K562 (cell line): ENCODE measurements around the gene SURF6. TPM values are rescaled to one million over a fixed set of nuclear protein-coding genes. Genes with fewer than 3 reads are reported as not detected.

Experiments
- ATF7 ChIP-seq: fragments of 450-650 bp; IDR thresholded peaks from 2 replicates; pipeline ENCODE4 v1.7.1; 2014; ENCODE audit warnings: mild to moderate bottlenecking, moderate library complexity
- CTBP1 ChIP-seq: fragments of 450-650 bp; IDR thresholded peaks from 2 replicates; pipeline ENCODE4 v1.6.1; 2016; ENCODE audit warnings: borderline replicate concordance
- EP400 ChIP-seq: fragments of 450-650 bp; IDR thresholded peaks from 2 replicates; pipeline ENCODE4 v1.6.1; 2017; ENCODE audit warnings: antibody characterized with exemption, mild to moderate bottlenecking, moderate library complexity
- FOSL1 ChIP-seq: fragments of 200-800 bp; sonication (Bioruptor generic); conservative IDR thresholded peaks from 2 replicates; pipeline ENCODE4 v1.6.1; 2016; ENCODE audit warnings: missing genetic modification characterization, missing compliant biosample characterization
- HDAC2 ChIP-seq: fragments of 450-650 bp; IDR thresholded peaks from 2 replicates; pipeline ENCODE4 v1.6.1; 2016; ENCODE audit warnings: mild to moderate bottlenecking
- PCBP2 ChIP-seq: fragments of 200-400 bp; formaldehyde crosslinking; IDR thresholded peaks from 2 replicates; pipeline ENCODE4 v1.6.1; 2018; ENCODE audit warnings: low read length, low read depth, mild to moderate bottlenecking, moderate library complexity; ENCODE audit not compliant: poor library complexity, severe bottlenecking
- SOX6 ChIP-seq: fragments of 450-650 bp; IDR thresholded peaks from 2 replicates; pipeline ENCODE4 v1.6.1; 2014; ENCODE audit warnings: mild to moderate bottlenecking
- polyA plus RNA-seq, 8 experiments: library from polyadenylated mRNA; depleted of rRNA in 4 of 8; stranded (reverse) in 5 of 8; unstranded in 3 of 8; fragments of >200 nt; fragmentation: Nextera tagmentation in 2 of 8; fragmentation: Illumina TruSeq in 1 of 8; extraction: Ambion mirVana in 2 of 8; extraction: Trizol in 1 of 8; gene quantifications; 2 replicates each; pipeline versions ENCODE4 v1.2.1 to v1.2.3, GENCODE V29; 2011 to 2014; ENCODE audit warnings: inconsistent platforms in 1 of 8, missing spikeins in 1 of 8
- total RNA-seq, 7 experiments: library from RNA; depleted of rRNA in 6 of 7; stranded (reverse); fragments of >200 nt in 6 of 7; fragmentation: Illumina TruSeq in 2 of 7; extraction: Trizol in 2 of 7; gene quantifications; 2 replicates each; pipeline versions ENCODE4 v1.2.1 to v1.2.3, GENCODE V29; 2011 to 2021; ENCODE audit warnings: low replicate concordance in 1 of 7
- TF ChIP-seq, protein P1 (sequence below): fragments of 250-450 bp; sonication (Bioruptor Pico); IDR thresholded peaks from 2 replicates; pipeline ENCODE4 v1.4.0; 2020; ENCODE audit warnings: mild to moderate bottlenecking, moderate library complexity
- TF ChIP-seq, protein P2 (sequence below): sonication (generic); formaldehyde crosslinking; IDR thresholded peaks from 2 replicates; pipeline ENCODE4 v1.8.0; 2023; ENCODE audit warnings: mild to moderate bottlenecking, missing genetic modification reagents
- TF ChIP-seq, protein P3 (sequence below): IDR thresholded peaks from 2 replicates; pipeline ENCODE4 v1.6.1; 2011; ENCODE audit warnings: borderline replicate concordance, low read depth, mild to moderate bottlenecking, moderate library complexity, low read length; ENCODE audit not compliant: insufficient read depth, poor library complexity, severe bottlenecking
- TF ChIP-seq, protein P4 (sequence below): IDR thresholded peaks from 2 replicates; pipeline ENCODE4 v1.6.1; 2014; ENCODE audit warnings: antibody characterized with exemption
- TF ChIP-seq, protein P5 (sequence below), 3 experiments: fragments of 200-800 bp in 1 of 3; fragments of 250-450 bp in 1 of 3; fragments of 450-650 bp in 1 of 3; sonication (Bioruptor Pico) in 1 of 3; sonication (Bioruptor generic) in 1 of 3; formaldehyde crosslinking in 1 of 3; IDR thresholded peaks; 2 replicates each; pipeline versions ENCODE4 v1.6.1 to v1.8.0; 2016 to 2022; ENCODE audit warnings: mild to moderate bottlenecking in 2 of 3, missing genetic modification characterization in 2 of 3, missing compliant biosample characterization in 1 of 3, moderate library complexity in 1 of 3

The SURF6 gene
- total and polyA plus RNA-seq, 9 of the 15 experiments (the other 6 are each of a cell fraction or from before 2014, with no cell fraction given): 1.4 to 68.3 (median 14.7) TPM

DNA sequence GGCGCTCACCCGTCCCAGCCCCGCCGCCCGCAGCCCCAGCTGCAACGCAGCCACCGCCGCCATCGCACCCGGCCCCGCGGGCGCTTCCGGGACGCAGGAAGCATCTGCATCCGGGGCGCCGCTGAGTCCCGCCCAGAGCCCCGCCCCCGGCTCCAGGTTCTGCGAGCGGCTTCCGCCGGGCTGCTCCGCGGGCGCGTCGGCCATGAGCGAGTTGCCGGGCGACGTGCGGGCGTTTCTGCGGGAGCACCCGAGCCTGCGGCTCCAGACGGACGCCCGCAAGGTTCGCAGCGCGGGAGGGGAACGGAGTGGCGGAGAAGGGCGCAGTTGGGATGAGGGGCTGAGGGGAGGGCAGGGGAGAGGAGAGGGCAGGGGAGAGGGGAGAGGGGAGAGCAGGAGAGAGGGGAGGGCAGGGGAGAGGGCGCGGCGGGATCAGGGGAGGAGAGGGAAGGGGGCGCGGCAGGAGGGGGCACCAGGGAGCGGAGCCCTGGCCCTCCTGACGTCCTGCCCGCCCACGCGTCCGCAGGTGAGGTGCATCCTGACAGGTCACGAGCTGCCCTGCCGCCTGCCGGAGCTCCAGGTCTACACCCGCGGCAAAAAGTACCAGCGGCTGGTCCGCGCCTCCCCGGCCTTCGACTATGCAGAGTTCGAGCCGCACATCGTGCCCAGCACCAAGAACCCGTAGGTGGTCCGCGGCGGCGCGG, 20.6 kb upstream of the SURF6 start, which contains the start of the genes SURF1 and SURF2 (continued):
- TF ChIP-seq, protein P1, sequence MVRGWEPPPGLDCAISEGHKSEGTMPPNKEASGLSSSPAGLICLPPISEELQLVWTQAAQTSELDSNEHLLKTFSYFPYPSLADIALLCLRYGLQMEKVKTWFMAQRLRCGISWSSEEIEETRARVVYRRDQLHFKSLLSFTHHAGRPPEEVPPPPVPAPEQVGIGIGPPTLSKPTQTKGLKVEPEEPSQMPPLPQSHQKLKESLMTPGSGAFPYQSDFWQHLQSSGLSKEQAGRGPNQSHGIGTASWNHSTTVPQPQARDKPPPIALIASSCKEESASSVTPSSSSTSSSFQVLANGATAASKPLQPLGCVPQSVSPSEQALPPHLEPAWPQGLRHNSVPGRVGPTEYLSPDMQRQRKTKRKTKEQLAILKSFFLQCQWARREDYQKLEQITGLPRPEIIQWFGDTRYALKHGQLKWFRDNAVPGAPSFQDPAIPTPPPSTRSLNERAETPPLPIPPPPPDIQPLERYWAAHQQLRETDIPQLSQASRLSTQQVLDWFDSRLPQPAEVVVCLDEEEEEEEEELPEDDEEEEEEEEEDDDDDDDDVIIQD (CRISPR knock-in tag): no peak
- TF ChIP-seq FOSL1 (tag) (no peak), SOX6 (no peak), CTBP1 (peak; percentile 75), HDAC2 (0 out of 2 replicates have a peak, but pooled peaks have one; percentile 25), EP400 (peak; percentile 53; the same call in 1 of the 2 replicates), ATF7 (0 out of 2 replicates have a peak, but pooled peaks have one; percentile 10), PCBP2 (peak; percentile 44)
- TF ChIP-seq, protein P2, sequence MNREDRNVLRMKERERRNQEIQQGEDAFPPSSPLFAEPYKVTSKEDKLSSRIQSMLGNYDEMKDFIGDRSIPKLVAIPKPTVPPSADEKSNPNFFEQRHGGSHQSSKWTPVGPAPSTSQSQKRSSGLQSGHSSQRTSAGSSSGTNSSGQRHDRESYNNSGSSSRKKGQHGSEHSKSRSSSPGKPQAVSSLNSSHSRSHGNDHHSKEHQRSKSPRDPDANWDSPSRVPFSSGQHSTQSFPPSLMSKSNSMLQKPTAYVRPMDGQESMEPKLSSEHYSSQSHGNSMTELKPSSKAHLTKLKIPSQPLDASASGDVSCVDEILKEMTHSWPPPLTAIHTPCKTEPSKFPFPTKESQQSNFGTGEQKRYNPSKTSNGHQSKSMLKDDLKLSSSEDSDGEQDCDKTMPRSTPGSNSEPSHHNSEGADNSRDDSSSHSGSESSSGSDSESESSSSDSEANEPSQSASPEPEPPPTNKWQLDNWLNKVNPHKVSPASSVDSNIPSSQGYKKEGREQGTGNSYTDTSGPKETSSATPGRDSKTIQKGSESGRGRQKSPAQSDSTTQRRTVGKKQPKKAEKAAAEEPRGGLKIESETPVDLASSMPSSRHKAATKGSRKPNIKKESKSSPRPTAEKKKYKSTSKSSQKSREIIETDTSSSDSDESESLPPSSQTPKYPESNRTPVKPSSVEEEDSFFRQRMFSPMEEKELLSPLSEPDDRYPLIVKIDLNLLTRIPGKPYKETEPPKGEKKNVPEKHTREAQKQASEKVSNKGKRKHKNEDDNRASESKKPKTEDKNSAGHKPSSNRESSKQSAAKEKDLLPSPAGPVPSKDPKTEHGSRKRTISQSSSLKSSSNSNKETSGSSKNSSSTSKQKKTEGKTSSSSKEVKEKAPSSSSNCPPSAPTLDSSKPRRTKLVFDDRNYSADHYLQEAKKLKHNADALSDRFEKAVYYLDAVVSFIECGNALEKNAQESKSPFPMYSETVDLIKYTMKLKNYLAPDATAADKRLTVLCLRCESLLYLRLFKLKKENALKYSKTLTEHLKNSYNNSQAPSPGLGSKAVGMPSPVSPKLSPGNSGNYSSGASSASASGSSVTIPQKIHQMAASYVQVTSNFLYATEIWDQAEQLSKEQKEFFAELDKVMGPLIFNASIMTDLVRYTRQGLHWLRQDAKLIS: peak; percentile 78; the same call in 1 of the 2 replicates
- TF ChIP-seq, protein P3, sequence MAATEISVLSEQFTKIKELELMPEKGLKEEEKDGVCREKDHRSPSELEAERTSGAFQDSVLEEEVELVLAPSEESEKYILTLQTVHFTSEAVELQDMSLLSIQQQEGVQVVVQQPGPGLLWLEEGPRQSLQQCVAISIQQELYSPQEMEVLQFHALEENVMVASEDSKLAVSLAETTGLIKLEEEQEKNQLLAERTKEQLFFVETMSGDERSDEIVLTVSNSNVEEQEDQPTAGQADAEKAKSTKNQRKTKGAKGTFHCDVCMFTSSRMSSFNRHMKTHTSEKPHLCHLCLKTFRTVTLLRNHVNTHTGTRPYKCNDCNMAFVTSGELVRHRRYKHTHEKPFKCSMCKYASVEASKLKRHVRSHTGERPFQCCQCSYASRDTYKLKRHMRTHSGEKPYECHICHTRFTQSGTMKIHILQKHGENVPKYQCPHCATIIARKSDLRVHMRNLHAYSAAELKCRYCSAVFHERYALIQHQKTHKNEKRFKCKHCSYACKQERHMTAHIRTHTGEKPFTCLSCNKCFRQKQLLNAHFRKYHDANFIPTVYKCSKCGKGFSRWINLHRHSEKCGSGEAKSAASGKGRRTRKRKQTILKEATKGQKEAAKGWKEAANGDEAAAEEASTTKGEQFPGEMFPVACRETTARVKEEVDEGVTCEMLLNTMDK: peak; percentile 96
- TF ChIP-seq, protein P4, sequence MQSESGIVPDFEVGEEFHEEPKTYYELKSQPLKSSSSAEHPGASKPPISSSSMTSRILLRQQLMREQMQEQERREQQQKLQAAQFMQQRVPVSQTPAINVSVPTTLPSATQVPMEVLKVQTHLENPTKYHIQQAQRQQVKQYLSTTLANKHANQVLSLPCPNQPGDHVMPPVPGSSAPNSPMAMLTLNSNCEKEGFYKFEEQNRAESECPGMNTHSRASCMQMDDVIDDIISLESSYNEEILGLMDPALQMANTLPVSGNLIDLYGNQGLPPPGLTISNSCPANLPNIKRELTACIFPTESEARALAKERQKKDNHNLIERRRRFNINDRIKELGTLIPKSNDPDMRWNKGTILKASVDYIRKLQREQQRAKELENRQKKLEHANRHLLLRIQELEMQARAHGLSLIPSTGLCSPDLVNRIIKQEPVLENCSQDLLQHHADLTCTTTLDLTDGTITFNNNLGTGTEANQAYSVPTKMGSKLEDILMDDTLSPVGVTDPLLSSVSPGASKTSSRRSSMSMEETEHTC: peak; percentile 67; the same call in 1 of the 2 replicates
- TF ChIP-seq, protein P5, sequence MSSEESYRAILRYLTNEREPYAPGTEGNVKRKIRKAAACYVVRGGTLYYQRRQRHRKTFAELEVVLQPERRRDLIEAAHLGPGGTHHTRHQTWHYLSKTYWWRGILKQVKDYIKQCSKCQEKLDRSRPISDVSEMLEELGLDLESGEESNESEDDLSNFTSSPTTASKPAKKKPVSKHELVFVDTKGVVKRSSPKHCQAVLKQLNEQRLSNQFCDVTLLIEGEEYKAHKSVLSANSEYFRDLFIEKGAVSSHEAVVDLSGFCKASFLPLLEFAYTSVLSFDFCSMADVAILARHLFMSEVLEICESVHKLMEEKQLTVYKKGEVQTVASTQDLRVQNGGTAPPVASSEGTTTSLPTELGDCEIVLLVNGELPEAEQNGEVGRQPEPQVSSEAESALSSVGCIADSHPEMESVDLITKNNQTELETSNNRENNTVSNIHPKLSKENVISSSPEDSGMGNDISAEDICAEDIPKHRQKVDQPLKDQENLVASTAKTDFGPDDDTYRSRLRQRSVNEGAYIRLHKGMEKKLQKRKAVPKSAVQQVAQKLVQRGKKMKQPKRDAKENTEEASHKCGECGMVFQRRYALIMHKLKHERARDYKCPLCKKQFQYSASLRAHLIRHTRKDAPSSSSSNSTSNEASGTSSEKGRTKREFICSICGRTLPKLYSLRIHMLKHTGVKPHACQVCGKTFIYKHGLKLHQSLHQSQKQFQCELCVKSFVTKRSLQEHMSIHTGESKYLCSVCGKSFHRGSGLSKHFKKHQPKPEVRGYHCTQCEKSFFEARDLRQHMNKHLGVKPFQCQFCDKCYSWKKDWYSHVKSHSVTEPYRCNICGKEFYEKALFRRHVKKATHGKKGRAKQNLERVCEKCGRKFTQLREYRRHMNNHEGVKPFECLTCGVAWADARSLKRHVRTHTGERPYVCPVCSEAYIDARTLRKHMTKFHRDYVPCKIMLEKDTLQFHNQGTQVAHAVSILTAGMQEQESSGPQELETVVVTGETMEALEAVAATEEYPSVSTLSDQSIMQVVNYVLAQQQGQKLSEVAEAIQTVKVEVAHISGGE (CRISPR knock-in tag; IDR thresholded peaks at IDR 0.05): peak in 1 of 3 experiments; percentile 75; a peak in 2 of 6 replicates
